ENCODE measurements around the gene CLN3. TPM values are rescaled to one million over a fixed set of nuclear protein-coding genes. Genes with fewer than 3 reads are reported as not detected.
A peak's percentile ranks its signal among the peaks of the same experiment; 100 is the strongest.

Gene CLN3
- total and polyA plus RNA-seq, 2 of the 13 experiments (the other 11 are each of a cell fraction or from before 2014, with no cell fraction given) = 23.4 to 46.8 TPM

GRCh38 chr16:28511801-28512789 is 20.2 kb upstream of the CLN3 start (continued):
- 0 out of 2 replicates have a peak, but pooled peaks have one; percentile 12 for TF ChIP-seq SKIL (CRISPR knock-in tag; IDR thresholded peaks at IDR 0.05; ENCODE audit: borderline replicate concordance)
- TF ChIP-seq, protein P1, sequence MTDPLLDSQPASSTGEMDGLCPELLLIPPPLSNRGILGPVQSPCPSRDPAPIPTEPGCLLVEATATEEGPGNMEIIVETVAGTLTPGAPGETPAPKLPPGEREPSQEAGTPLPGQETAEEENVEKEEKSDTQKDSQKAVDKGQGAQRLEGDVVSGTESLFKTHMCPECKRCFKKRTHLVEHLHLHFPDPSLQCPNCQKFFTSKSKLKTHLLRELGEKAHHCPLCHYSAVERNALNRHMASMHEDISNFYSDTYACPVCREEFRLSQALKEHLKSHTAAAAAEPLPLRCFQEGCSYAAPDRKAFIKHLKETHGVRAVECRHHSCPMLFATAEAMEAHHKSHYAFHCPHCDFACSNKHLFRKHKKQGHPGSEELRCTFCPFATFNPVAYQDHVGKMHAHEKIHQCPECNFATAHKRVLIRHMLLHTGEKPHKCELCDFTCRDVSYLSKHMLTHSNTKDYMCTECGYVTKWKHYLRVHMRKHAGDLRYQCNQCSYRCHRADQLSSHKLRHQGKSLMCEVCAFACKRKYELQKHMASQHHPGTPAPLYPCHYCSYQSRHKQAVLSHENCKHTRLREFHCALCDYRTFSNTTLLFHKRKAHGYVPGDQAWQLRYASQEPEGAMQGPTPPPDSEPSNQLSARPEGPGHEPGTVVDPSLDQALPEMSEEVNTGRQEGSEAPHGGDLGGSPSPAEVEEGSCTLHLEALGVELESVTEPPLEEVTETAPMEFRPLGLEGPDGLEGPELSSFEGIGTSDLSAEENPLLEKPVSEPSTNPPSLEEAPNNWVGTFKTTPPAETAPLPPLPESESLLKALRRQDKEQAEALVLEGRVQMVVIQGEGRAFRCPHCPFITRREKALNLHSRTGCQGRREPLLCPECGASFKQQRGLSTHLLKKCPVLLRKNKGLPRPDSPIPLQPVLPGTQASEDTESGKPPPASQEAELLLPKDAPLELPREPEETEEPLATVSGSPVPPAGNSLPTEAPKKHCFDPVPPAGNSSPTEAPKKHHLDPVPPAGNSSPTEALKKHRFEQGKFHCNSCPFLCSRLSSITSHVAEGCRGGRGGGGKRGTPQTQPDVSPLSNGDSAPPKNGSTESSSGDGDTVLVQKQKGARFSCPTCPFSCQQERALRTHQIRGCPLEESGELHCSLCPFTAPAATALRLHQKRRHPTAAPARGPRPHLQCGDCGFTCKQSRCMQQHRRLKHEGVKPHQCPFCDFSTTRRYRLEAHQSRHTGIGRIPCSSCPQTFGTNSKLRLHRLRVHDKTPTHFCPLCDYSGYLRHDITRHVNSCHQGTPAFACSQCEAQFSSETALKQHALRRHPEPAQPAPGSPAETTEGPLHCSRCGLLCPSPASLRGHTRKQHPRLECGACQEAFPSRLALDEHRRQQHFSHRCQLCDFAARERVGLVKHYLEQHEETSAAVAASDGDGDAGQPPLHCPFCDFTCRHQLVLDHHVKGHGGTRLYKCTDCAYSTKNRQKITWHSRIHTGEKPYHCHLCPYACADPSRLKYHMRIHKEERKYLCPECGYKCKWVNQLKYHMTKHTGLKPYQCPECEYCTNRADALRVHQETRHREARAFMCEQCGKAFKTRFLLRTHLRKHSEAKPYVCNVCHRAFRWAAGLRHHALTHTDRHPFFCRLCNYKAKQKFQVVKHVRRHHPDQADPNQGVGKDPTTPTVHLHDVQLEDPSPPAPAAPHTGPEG (CRISPR knock-in tag; IDR thresholded peaks at IDR 0.05) = peak; percentile 15; the same call in 1 of the 2 replicates
- peak; percentile 30; the same call in 1 of the 2 replicates for TF ChIP-seq SP4 (CRISPR knock-in tag; IDR thresholded peaks at IDR 0.05)
- TF ChIP-seq ZBTB7A (CRISPR knock-in tag; IDR thresholded peaks at IDR 0.05) = peak; percentile 42; the same call in 1 of the 2 replicates
- TF ChIP-seq SIN3A (IDR thresholded peaks at IDR 0.05; ENCODE audit: borderline replicate concordance, low read depth, low read length) = no peak
- no peak for TF ChIP-seq HCFC1 (IDR thresholded peaks at IDR 0.05; ENCODE audit: low read depth, low read length)
- TF ChIP-seq MXD4 (CRISPR knock-in tag; IDR thresholded peaks at IDR 0.05) = no peak
- TF ChIP-seq ETV6 (CRISPR knock-in tag; conservative IDR thresholded peaks at IDR 0.05) = no peak
- no peak for TF ChIP-seq SRSF1 (optimal IDR thresholded peaks at IDR 0.05; ENCODE audit: low read depth, low read length)
- TF ChIP-seq ZNF3 (CRISPR knock-in tag; IDR thresholded peaks at IDR 0.05) = peak; percentile 72
- TF ChIP-seq SP5 (CRISPR knock-in tag; IDR thresholded peaks at IDR 0.05; ENCODE audit: borderline replicate concordance, low read depth) = peak; percentile 90
- no peak for TF ChIP-seq XBP1 (CRISPR knock-in tag; IDR thresholded peaks at IDR 0.05)
- TF ChIP-seq, protein P2, sequence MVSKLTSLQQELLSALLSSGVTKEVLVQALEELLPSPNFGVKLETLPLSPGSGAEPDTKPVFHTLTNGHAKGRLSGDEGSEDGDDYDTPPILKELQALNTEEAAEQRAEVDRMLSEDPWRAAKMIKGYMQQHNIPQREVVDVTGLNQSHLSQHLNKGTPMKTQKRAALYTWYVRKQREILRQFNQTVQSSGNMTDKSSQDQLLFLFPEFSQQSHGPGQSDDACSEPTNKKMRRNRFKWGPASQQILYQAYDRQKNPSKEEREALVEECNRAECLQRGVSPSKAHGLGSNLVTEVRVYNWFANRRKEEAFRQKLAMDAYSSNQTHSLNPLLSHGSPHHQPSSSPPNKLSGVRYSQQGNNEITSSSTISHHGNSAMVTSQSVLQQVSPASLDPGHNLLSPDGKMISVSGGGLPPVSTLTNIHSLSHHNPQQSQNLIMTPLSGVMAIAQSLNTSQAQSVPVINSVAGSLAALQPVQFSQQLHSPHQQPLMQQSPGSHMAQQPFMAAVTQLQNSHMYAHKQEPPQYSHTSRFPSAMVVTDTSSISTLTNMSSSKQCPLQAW (CRISPR knock-in tag; IDR thresholded peaks at IDR 0.05) = peak; percentile 57
- TF ChIP-seq, protein P3, sequence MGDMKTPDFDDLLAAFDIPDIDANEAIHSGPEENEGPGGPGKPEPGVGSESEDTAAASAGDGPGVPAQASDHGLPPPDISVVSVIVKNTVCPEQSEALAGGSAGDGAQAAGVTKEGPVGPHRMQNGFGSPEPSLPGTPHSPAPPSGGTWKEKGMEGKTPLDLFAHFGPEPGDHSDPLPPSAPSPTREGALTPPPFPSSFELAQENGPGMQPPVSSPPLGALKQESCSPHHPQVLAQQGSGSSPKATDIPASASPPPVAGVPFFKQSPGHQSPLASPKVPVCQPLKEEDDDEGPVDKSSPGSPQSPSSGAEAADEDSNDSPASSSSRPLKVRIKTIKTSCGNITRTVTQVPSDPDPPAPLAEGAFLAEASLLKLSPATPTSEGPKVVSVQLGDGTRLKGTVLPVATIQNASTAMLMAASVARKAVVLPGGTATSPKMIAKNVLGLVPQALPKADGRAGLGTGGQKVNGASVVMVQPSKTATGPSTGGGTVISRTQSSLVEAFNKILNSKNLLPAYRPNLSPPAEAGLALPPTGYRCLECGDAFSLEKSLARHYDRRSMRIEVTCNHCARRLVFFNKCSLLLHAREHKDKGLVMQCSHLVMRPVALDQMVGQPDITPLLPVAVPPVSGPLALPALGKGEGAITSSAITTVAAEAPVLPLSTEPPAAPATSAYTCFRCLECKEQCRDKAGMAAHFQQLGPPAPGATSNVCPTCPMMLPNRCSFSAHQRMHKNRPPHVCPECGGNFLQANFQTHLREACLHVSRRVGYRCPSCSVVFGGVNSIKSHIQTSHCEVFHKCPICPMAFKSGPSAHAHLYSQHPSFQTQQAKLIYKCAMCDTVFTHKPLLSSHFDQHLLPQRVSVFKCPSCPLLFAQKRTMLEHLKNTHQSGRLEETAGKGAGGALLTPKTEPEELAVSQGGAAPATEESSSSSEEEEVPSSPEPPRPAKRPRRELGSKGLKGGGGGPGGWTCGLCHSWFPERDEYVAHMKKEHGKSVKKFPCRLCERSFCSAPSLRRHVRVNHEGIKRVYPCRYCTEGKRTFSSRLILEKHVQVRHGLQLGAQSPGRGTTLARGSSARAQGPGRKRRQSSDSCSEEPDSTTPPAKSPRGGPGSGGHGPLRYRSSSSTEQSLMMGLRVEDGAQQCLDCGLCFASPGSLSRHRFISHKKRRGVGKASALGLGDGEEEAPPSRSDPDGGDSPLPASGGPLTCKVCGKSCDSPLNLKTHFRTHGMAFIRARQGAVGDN (CRISPR knock-in tag; IDR thresholded peaks at IDR 0.05) = peak; percentile 84

Data from HepG2 (cell line).